ENCODE data around the gene ATXN1. TPM values are rescaled to one million over a fixed set of nuclear protein-coding genes. Genes with fewer than 3 reads are reported as not detected.

The ATXN1 gene
- total and polyA plus RNA-seq, 2 experiments from 2014 or later: 4.8 to 9.1 TPM

GRCh38 chr6:16712255-16712930 lies 48.9 kb downstream of the ATXN1 start (continued):
- TF ChIP-seq ZNF331 (CRISPR knock-in tag; IDR thresholded peaks at IDR 0.05; ENCODE audit: low read depth): no peak
- TF ChIP-seq, protein P1, sequence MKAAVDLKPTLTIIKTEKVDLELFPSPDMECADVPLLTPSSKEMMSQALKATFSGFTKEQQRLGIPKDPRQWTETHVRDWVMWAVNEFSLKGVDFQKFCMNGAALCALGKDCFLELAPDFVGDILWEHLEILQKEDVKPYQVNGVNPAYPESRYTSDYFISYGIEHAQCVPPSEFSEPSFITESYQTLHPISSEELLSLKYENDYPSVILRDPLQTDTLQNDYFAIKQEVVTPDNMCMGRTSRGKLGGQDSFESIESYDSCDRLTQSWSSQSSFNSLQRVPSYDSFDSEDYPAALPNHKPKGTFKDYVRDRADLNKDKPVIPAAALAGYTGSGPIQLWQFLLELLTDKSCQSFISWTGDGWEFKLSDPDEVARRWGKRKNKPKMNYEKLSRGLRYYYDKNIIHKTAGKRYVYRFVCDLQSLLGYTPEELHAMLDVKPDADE (IDR thresholded peaks at IDR 0.05): no peak
- no peak for TF ChIP-seq EZH2phosphoT487 (IDR thresholded peaks at IDR 0.05; ENCODE audit: unreplicated experiment)
- no peak for TF ChIP-seq JUNB (IDR thresholded peaks at IDR 0.05; ENCODE audit: unreplicated experiment)
- TF ChIP-seq POLR2AphosphoS5 (IDR thresholded peaks at IDR 0.05; ENCODE audit: low read depth): no peak
- no peak for TF ChIP-seq STAT1 (IDR thresholded peaks at IDR 0.05; ENCODE audit: unreplicated experiment)
- TF ChIP-seq, protein P2, sequence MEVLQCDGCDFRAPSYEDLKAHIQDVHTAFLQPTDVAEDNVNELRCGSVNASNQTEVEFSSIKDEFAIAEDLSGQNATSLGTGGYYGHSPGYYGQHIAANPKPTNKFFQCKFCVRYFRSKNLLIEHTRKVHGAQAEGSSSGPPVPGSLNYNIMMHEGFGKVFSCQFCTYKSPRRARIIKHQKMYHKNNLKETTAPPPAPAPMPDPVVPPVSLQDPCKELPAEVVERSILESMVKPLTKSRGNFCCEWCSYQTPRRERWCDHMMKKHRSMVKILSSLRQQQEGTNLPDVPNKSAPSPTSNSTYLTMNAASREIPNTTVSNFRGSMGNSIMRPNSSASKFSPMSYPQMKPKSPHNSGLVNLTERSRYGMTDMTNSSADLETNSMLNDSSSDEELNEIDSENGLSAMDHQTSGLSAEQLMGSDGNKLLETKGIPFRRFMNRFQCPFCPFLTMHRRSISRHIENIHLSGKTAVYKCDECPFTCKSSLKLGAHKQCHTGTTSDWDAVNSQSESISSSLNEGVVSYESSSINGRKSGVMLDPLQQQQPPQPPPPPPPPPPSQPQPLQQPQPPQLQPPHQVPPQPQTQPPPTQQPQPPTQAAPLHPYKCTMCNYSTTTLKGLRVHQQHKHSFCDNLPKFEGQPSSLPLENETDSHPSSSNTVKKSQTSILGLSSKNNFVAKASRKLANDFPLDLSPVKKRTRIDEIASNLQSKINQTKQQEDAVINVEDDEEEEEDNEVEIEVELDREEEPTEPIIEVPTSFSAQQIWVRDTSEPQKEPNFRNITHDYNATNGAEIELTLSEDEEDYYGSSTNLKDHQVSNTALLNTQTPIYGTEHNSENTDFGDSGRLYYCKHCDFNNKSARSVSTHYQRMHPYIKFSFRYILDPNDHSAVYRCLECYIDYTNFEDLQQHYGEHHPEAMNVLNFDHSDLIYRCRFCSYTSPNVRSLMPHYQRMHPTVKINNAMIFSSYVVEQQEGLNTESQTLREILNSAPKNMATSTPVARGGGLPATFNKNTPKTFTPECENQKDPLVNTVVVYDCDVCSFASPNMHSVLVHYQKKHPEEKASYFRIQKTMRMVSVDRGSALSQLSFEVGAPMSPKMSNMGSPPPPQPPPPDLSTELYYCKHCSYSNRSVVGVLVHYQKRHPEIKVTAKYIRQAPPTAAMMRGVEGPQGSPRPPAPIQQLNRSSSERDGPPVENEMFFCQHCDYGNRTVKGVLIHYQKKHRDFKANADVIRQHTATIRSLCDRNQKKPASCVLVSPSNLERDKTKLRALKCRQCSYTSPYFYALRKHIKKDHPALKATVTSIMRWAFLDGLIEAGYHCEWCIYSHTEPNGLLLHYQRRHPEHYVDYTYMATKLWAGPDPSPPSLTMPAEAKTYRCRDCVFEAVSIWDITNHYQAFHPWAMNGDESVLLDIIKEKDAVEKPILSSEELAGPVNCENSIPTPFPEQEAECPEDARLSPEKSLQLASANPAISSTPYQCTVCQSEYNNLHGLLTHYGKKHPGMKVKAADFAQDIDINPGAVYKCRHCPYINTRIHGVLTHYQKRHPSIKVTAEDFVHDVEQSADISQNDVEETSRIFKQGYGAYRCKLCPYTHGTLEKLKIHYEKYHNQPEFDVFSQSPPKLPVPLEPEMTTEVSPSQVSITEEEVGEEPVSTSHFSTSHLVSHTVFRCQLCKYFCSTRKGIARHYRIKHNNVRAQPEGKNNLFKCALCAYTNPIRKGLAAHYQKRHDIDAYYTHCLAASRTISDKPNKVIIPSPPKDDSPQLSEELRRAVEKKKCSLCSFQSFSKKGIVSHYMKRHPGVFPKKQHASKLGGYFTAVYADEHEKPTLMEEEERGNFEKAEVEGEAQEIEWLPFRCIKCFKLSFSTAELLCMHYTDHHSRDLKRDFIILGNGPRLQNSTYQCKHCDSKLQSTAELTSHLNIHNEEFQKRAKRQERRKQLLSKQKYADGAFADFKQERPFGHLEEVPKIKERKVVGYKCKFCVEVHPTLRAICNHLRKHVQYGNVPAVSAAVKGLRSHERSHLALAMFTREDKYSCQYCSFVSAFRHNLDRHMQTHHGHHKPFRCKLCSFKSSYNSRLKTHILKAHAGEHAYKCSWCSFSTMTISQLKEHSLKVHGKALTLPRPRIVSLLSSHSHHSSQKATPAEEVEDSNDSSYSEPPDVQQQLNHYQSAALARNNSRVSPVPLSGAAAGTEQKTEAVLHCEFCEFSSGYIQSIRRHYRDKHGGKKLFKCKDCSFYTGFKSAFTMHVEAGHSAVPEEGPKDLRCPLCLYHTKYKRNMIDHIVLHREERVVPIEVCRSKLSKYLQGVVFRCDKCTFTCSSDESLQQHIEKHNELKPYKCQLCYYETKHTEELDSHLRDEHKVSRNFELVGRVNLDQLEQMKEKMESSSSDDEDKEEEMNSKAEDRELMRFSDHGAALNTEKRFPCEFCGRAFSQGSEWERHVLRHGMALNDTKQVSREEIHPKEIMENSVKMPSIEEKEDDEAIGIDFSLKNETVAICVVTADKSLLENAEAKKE (CRISPR knock-in tag; IDR thresholded peaks at IDR 0.05): no peak

GRCh38 chr6:16711546-16712254 lies 49.6 kb downstream of the ATXN1 start:
- H3K4me3 ChIP-seq: no peak overlapping the region
- ATAC-seq: no peak
- no peaks in the 10 kb centered on the region for H3K36me3 Mint-ChIP-seq (ENCODE audit: low read depth)
- TF ChIP-seq ZNF114 (CRISPR knock-in tag; IDR thresholded peaks at IDR 0.05): no peak
- no peak for TF ChIP-seq ZNF331 (CRISPR knock-in tag; IDR thresholded peaks at IDR 0.05; ENCODE audit: low read depth)
- TF ChIP-seq, protein P3, sequence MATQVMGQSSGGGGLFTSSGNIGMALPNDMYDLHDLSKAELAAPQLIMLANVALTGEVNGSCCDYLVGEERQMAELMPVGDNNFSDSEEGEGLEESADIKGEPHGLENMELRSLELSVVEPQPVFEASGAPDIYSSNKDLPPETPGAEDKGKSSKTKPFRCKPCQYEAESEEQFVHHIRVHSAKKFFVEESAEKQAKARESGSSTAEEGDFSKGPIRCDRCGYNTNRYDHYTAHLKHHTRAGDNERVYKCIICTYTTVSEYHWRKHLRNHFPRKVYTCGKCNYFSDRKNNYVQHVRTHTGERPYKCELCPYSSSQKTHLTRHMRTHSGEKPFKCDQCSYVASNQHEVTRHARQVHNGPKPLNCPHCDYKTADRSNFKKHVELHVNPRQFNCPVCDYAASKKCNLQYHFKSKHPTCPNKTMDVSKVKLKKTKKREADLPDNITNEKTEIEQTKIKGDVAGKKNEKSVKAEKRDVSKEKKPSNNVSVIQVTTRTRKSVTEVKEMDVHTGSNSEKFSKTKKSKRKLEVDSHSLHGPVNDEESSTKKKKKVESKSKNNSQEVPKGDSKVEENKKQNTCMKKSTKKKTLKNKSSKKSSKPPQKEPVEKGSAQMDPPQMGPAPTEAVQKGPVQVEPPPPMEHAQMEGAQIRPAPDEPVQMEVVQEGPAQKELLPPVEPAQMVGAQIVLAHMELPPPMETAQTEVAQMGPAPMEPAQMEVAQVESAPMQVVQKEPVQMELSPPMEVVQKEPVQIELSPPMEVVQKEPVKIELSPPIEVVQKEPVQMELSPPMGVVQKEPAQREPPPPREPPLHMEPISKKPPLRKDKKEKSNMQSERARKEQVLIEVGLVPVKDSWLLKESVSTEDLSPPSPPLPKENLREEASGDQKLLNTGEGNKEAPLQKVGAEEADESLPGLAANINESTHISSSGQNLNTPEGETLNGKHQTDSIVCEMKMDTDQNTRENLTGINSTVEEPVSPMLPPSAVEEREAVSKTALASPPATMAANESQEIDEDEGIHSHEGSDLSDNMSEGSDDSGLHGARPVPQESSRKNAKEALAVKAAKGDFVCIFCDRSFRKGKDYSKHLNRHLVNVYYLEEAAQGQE (IDR thresholded peaks at IDR 0.05; ENCODE audit: unreplicated experiment): no peak
- no peak for TF ChIP-seq STAT1 (IDR thresholded peaks at IDR 0.05; ENCODE audit: unreplicated experiment)
- no peak for TF ChIP-seq EZH2phosphoT487 (IDR thresholded peaks at IDR 0.05; ENCODE audit: unreplicated experiment)

More at GRCh38 chr6:16711546-16712254, 49.6 kb downstream of the ATXN1 start:
- Mint-ChIP-seq H3K4me1 (peaks cover 2% of the 10 kb centered on the region), H3K27ac (no peak overlapping the region), H3K9me3 (no peaks in the 10 kb centered on the region), H3K27me3 (ENCODE audit: insufficient read depth, low read depth, poor library complexity) (peaks cover 2% of the 10 kb centered on the region), H3K4me3 (no peak overlapping the region)
- Histone ChIP-seq H3K27me3 (ENCODE audit: insufficient read depth) (no peaks in the 10 kb centered on the region), H3K36me3 (ENCODE audit: insufficient read depth) (no peaks in the 10 kb centered on the region), H4K20me1 (replicated peaks; ENCODE audit: insufficient read depth) (no peaks in the 10 kb centered on the region), H3K4me2 (no peak overlapping the region), H3K79me2 (replicated peaks; ENCODE audit: insufficient read depth) (no peaks in the 10 kb centered on the region), H3F3A (replicated peaks; ENCODE audit: low read depth) (no peaks in the 10 kb centered on the region), H3K9me2 (ENCODE audit: insufficient read depth) (no peaks in the 10 kb centered on the region), H3K27ac (ENCODE audit: low read depth) (no peak overlapping the region), H3K4me1 (ENCODE audit: insufficient read depth) (no peaks in the 10 kb centered on the region; the same call in 1 of the 2 replicates), H2AFZ (no peak overlapping the region)
- no peak for DNase-seq (ENCODE audit: low spot score)

Measured in GM23338 (cell line).